Stimulated activated CD4-positive, alpha-beta T cell treated with anti-CD3 and anti-CD28 coated beads, TNF-alpha, amount 100 ng/mL, for 48 hours (primary cell): ENCODE measurements around the gene LPAR1.

Source experiments
- DNase-seq, 3 donors: peaks; one replicate each; pipeline ENCODE4 v3.0.0-alpha.2; 2020; ENCODE audit warnings: low read depth in 3 of 3

LPAR1 gene

DNA sequence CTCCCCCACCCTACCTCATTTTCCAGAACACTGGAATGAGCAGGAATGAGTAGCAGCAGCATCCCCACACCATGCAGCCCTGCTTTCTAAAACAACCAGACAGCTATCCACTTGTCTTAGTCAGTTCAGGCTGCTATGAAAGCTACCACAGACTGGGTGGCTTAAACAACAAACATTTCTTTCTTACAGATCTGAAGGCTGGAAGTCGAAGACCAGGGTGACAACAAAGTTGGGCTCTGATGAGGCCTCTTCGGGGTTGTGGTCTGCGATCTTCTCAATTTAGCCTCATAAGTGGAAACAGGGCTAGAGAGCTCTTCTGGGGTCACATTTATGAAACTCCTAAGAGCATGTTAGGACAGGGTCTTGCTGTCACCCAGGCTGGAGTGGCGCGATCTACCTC, 38.9 kb downstream of the LPAR1 start:
- no peak for DNase-seq

DNA sequence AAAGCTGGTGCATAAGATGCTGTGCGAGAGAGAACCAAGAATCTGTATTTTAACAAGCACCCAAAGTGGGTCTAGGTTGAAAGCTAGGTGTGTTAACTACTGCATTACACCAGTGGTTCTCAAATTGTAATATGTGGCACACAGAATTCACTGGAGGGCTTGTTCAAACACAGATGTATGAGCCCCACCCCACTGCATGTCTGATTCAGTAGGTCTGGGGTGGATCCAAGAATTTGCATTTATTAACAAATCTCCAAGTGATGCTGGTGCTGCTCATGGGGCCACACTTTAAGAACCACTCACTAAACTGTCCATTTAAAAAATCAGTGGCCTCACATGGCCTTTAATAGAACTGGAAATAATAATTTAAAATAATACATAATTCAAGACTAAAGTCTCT, 40.4 kb downstream of the LPAR1 start:
- DNase-seq, result no peak

DNA sequence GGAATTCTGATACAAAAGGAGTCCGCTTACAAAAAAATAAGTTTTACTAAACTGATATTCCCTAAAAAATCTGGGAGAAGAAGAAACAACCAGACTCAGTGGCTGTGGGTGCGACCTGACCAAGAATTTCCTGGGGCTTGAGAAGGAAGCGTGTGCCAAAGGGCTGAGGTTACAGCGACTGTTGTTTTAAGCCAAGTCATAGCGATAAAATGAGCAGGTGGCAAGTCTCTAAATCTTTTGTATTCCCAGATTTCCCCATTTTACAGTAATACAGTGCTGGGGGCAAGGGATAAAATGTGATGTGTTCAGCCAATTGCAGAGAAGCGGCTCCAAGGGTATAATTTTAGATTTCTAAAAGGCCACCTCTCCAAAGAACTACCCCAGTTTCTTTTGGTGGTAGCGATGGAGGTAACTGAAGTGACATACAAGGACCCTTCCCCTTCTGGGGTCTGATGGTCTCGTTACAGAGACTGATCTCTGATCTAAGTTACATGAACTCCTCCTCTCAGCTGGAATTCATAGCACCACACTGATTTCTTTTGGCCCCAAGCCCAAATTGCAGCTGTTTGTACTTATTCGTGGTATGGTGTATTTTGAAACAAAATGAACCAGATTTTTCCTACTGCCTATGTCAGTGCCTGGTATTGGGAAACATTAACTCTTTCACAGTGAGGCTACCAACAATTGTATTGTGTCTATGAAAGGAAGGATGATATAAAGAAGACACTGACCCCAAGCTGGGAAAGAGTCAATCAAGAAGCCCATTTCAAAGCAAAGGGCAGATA, 41.6 kb downstream of the LPAR1 start:
- no peak for DNase-seq

DNA sequence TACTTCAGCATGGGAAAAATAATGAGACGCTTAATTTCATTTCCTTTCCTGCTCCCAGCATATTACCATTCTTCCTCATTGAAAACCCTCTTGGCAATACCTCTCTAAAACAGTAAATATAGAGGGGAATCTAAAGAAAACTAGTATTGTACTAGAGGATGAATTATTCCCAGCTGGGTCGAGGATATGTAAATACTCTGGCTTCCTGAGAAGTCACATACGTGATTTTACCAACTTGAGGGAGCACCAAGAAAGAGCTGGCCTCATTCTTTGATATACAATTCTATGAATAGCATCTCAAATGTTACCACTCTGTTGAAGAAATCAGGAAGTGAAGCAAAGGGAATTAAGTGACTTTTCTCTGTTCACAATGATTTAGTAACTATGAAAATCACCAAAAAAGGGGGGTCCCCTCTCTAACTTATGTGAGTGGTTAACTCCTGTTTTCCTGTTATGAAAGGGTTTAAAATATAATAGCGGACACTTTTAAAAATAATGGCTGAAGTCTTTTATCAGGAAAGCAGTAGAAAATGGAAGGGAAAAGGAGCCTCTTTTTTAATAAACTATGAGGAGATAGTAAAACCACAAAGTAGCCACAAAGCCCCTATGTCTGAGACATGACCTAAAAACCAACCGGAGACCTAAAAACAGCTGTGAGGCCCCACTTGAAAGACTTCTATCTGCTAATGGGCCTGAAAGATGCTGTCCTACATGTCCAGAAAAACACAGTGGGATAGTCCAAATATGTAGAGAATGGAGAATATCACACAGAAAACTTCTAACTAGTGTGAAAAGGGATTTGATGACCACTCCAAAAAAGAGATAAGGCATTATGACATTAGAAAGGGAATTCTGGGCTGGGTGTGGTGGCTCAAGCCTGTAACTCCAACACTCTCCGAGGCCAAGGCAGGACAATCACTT, 42.6 kb downstream of the LPAR1 start:
- no peak for DNase-seq

DNA sequence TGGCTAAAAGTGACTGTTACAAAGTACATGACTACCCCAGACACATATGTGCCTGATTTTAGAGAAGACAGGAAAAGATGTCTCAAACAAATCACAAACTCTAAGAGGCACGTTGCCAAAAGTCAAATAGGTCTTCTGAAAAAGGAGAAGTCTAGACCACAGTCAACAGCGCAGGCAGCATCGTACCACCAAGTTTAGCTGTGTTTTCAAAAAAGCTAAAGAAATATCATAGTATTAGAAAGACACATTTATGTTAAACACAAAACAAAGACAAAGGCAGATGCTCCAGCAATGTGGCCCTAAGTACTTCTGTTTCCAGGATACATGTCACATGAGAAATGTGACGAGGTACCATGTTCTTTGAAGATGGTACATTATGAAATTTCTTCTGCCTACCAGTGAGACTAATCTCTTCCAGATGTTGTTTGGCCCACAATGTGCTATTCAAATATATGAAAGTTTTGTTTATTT, 43.5 kb downstream of the LPAR1 start:
- no peak for DNase-seq

DNA sequence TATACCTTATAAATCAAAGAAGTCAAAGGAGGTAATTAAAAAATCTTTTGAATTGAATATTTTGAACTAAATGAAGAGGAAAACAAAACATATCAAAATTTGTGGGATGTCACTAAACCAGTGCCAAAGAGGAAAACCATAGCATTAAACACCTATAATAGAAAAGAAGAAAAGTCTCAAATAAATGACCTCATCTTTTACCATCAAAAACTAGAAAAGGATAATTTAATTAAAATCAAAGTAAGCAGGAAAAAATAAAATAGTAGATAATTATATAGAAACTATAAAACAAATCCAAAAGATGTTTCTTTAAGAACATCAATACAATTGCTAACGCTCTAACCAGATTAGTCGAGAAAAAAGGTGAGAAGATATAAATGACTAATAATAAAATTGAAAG, 47.8 kb downstream of the LPAR1 start:
- no peak for DNase-seq

DNA sequence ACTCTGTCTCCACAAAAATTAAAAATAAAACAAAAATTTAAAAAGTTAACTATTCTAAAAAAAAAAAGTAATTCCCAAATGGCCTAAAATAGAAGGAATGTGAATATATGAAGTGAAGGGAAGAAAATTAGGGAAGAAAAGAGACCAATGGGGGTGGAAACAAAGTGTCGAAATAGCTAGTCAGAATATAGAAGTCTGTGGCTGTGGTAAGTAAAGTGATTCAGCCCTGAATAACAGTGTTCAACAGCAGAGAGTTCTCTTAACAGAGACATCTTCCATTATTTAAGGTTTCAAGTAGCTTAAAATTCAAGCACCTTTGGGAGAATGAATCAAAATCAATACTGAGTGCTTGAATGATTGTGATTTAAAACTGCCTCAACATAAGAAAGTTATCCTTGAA, 51.7 kb downstream of the LPAR1 start:
- no peak for DNase-seq

DNA sequence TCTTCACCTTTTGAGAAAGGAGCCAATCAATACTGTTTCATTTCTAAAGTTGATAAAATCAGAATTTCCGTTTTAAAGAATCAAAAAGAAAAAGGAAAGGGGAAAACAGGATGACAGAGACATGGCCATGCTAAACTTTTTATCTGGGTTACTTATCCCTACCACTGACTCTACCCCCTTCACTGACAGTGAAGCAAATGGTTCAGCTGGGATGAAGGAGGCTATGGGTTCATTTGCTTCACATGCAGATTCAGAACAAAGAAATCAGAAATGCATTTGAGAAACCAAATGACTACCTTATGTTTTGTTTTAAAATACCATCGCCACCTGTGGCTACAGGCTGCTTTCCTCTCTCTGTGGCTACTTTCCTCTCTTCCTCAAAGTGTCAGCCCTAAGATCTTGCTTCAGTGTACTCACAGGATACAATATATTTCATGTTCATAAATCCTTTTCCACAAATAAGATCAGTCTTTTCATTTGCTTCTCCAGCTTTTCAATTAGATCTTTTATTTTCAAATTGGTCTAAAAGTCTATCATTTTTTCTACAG, 53.3 kb downstream of the LPAR1 start:
- DNase-seq, result no peak

DNA sequence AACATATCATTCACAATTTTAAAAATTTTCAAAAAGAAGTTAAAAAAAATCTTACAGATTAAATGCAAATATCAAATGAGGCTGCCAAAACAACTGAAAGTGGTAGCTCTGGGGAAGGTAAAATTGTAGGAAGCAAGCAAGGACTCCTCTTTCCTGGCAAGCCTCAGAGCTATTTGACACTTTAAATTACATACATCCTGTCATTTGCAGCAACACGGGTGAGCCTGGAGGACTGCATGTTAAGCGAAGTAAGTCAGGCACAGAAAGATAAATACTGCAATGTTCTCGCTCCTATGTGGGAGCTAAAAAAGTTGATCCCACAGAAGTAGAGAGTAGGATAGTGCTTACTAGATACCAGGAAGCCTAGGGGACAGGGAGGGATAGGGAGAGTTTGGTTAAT, 58.0 kb downstream of the LPAR1 start:
- DNase-seq, result no peak

DNA sequence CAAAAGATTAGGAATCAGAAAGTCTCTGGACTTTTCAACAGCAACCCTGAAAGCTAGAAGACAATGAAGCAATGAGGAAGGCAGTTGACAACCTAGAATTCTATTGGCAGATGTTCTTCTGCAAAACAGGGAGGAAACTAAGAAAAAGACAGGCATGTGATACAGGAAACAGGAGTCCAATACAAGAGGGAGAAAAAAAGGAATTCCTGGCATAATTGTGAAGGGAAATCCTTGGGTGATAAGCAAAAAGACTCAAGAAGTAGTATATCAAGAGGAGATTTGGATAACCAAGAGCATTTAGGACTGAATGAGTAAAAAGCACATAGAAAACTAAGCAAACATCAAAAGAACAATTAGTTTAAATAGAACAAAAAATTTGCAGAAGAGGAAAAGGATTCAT, 58.6 kb downstream of the LPAR1 start:
- no peak for DNase-seq

DNA sequence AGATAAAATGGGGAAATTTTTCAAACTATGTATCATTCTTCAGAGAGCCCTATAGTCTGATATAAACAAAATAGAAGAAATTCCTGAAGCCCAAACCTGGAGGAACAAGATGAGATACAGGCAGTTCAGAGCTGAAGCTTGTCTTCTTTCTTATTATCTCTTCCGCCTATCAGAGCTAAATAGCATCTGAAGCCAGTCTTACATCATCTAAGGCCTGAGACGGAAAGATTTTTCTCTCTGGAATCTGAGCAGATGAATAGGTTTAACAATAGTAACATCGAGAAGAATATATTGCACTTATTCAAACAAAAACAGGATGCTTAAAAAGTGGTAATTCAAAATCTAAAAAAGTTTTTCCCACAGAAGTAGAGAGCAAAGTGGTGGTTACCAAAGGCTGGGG, 59.8 kb downstream of the LPAR1 start:
- no peak for DNase-seq

DNA sequence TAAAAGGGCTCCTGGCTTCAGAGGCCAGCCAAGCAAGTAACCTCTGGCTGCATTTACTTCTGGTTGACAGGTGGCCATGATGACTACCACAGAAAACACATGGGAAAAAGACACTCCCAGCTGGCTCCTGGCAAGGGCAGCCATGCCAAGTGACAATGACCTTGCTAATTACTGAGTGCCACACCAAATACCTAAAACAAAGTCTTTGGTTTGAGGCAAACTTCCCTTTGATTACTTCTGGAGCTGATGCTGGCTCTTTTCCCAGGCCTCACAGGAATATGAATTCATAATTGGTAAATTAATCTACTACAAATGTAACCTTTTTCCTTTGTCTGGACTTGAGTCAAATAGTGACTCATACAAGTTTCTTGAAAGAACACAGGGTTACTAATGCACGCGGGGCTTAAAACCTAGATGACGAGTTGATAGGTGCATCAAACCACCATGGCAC, 61.0 kb downstream of the LPAR1 start:
- no peak for DNase-seq

DNA sequence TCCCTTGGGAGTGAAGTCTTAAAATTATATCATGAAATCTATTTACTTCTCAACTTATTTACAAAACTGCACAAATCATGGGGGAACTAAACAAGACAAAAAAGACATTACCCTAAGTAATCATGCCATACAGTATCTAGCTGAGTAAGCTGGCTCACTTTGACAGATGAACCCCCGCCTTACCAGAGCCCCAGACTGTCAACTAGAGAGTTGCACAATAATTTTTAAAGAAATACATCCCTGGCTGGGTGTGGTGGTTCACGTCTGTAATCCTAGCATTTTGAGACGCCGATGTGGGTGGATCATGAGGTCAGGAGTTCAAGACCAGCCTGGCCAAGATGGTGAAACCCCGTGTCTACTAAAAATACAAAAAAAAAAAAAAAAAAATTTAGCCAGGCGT, 62.3 kb downstream of the LPAR1 start:
- DNase-seq, result no peak

DNA sequence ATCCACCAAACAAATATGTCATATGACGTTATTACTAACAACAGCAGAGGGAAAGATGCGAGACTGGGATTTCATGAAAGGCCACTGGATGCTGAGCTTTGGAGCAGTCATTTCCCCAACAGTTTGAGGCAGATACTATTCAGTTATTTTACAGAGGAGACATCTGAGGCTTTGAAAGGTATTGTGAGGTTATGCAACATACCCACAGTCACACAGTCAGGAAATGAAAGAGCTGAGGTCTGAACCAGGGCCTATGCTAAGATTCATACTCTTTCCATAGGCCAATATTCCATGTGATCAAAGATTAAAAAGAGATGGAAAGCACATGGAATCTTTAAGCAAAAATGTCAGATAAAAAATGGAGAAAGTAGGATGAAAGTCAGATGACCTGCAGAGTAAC, 63.0 kb downstream of the LPAR1 start:
- DNase-seq, result no peak

DNA sequence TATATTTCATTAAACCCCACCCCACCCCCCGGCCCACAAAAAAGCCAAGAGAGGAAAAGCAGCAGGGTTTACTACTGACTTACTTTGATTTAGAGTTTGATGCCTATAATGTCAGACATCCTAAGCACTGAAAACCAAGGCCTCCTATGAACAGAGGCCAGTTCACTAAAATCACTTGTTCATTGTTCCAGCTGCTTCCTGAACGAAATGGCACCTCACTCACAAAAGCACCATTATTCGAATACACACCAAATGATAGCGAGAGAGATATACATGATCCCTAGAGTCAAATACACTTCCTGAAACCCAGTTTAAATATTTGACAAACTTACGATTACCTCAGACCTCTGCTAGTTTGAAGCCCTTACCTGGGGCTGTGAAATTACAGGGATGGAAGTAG, 66.6 kb downstream of the LPAR1 start:
- DNase-seq, result no peak

DNA sequence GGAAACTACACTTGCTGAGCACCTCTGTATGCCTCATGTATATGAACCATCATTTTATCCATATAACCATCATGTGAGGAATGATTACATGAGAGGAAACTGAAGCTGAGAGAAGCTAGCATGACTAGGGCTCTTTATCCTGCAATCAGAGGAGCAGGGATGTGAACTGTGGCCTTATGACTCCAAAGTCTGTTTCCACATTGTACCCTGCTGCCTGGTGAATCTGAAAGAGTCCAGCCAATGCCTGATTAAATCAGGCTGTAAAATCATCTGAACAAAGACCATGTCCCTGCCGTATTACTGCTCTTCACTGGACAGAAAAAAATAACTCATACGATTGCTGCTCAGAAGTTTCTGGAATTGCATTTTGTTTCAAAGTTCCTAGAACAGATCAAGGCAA, 67.0 kb downstream of the LPAR1 start:
- DNase-seq, result no peak

DNA sequence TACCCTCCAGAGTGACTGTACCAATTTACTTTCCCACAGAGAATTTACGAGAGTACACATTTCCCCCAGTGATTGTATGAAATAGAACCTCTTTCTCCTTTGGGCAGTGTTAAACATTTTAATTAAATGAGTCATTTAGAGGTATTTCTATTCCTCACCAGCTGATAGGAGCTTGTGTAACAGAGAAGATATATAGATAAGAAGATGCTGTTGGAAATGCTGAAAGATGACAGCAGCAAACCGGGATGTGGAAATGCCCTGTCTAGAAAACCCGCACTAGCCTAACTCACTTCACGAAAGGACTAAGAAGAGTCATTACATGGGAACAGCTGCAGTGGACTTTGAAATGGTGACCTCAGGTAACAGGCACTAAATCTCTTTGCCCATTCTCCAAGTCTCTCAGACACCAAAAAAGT, 68.3 kb downstream of the LPAR1 start:
- no peak for DNase-seq

DNA sequence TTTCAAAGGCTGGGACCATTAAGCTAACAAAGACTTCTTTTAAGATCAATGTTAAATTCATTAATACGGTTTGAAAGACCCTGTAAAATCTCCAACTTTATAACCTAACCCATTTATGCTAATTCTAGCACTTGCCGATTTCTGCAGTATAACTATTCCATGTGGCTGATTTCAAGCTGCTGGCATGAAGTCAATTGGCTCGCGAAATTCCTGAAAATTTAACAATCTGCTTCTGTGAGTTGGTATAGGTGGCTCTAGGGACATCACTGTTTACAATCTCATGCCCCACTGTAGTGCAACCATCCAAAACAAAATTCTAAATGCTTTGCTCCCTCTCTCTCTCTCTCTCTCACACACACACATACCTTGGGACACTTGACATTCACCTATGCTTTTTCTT, 70.2 kb downstream of the LPAR1 start:
- DNase-seq, result no peak

DNA sequence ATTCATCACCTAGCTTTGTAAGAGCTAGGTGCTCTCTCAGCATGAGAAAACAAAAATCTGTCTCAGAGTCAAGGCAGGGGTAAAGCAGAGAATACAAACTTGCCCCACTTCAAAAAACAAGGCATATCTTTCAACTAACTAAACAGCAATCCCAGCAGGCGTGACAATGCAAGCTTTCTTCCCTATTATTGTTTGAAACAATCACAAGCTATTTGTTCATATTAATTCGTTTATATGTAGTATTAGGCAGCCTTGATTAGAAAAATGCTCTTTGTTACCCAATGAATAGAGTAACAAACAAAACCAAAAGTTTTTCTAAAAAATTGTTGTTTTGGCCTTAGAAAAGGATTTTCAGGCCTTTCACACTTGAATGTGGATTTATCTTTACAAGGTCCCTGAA, 71.1 kb downstream of the LPAR1 start:
- DNase-seq, result no peak

DNA sequence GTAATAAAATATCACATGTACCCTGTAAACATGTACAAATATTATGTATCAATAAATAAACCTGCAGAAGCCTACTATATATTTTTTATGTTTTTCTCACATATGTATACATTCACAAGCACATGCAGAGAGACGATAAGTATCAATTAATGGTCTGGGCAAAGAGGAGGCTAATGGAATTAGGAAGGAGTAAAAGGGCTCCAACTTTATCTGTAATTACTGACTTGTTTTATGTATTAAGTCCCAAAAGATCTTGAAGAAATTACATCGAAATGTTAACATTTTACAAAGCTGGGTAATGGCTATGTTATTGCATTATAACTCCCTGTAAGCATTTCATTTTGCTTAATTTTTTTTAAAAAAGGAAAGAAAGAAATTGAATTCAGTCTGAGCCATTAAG, 78.0 kb downstream of the LPAR1 start:
- no peak for DNase-seq

DNA sequence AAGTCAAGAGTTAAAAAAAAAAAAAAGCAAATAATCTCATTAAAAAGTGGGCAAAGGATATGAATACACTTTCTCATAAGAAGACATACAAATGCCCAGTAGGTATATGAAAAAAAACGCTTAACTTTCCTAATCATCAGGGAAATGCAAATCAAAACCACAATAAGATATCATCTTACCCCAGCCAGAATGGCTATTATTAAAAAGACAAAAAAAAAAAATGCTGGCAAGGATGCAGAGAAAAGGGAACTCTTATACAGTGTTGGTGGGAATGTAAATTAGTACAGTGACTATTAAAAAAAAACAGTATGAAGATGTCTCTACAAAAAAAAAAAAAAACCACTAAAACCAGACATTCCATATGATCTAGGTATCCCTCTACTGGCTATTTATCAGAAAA, 79.4 kb downstream of the LPAR1 start:
- DNase-seq, result no peak

DNA sequence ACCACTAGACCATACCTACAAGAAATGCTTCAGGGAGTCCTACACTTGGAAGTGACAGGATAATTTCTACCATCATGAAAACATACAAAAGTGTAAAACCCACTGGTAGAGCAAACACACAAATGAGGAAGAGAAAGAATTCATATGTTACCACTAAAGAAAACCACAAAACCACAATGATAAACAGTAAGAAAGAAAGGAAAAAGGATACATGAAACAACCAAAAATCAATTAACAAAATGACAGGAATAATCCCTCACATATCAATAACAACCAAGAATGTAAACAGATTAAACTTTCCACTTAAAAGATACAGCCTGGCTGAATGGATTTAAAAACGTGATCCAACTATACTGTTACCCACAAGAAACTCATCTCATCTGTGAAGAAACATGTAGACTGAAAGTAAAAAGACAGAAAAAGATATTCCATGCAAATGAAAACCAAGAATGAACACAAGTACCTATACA, 83.4 kb downstream of the LPAR1 start:
- no peak for DNase-seq

DNA sequence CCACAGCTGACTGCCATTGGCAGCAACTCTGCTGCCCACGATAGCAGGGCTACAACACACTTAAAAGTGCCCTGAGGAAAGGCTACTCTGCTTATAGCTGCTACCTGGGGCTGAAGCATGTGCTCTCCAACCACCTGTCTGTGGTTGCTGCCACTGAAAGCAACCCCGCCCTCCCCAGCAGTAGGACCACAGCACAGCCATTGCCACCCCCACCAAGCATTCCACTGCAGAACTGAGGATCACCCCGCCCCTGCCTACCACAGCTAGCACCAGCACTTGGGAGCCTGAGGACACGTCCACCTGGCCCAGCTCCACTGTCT, 85.8 kb downstream of the LPAR1 start:
- DNase-seq, result no peak
